Suprapubic skin (tissue), 3 donors: ENCODE measurements around the gene NARS2.

Source experiments
- CTCF ChIP-seq, 2 donors: fragments of 200-600 bp in 1 of 2; fragments of 450-650 bp in 1 of 2; sonication (generic) in 1 of 2; IDR thresholded peaks; one replicate each; pipeline ENCODE4 v1.5.1; 2016 to 2019; ENCODE audit warnings: antibody characterized with exemption in 2 of 2, mild to moderate bottlenecking in 1 of 2, moderate library complexity in 1 of 2
- POLR2A ChIP-seq, 2 donors: fragments of 450-650 bp; IDR thresholded peaks; one replicate each; pipeline ENCODE4 v1.6.1; 2017; ENCODE audit warnings: antibody characterized with exemption in 2 of 2, mild to moderate bottlenecking in 2 of 2, moderate library complexity in 2 of 2

GRCh38 chr11:78478536-78478935, 96.1 kb downstream of the NARS2 start:
- TF ChIP-seq CTCF (IDR thresholded peaks at IDR 0.05) = no peak
- no peak for TF ChIP-seq POLR2A (IDR thresholded peaks at IDR 0.05)
